Measurements from ENCODE around the gene EFCC1.

EFCC1 gene

GRCh38 chr3:129001101-129001805 lies at the start of gene EFCC1:
Gene EFCC1 (plus strand): TSS chr3:129001304. CDS start chr3:129001629, 325 bp downstream.
- DNase-seq (ENCODE audit: low read depth in 2 of 2) = no peak

- no peak for DNase-seq (ENCODE audit: low read depth in 2 of 2)
Observed at GRCh38 chr3:128956440-128956839, 44.7 kb upstream of the EFCC1 start.

- DNase-seq (ENCODE audit: low read depth in 2 of 2) = no peak
Observed at GRCh38 chr3:128965280-128965679, 35.8 kb upstream of the EFCC1 start.

GRCh38 chr3:128965818-128966217 lies 35.3 kb upstream of the EFCC1 start:
- DNase-seq (ENCODE audit: low read depth in 2 of 2) = no peak

- DNase-seq (ENCODE audit: low read depth in 2 of 2) = no peak
Observed at GRCh38 chr3:128967748-128968355, 33.3 kb upstream of the EFCC1 start.

GRCh38 chr3:128969993-128970739 lies 30.9 kb upstream of the EFCC1 start:
- peak; percentile 30 to 35 for DNase-seq (ENCODE audit: low read depth in 2 of 2)

- no peak for DNase-seq (ENCODE audit: low read depth in 2 of 2)
Observed at GRCh38 chr3:128970740-128971047, 30.4 kb upstream of the EFCC1 start.

GRCh38 chr3:128971421-128972100 lies 29.5 kb upstream of the EFCC1 start:
- no peak for DNase-seq (ENCODE audit: low read depth in 2 of 2)

GRCh38 chr3:128973988-128974564 lies 27.0 kb upstream of the EFCC1 start:
- no peak for DNase-seq (ENCODE audit: low read depth in 2 of 2)

- DNase-seq (ENCODE audit: low read depth in 2 of 2) = no peak
Observed at GRCh38 chr3:128975276-128975675, 25.8 kb upstream of the EFCC1 start.

GRCh38 chr3:128983293-128984069 lies 17.6 kb upstream of the EFCC1 start:
- DNase-seq (ENCODE audit: low read depth in 2 of 2) = no peak

GRCh38 chr3:128984596-128984995 lies 16.5 kb upstream of the EFCC1 start:
- no peak for DNase-seq (ENCODE audit: low read depth in 2 of 2)

- DNase-seq (ENCODE audit: low read depth in 2 of 2) = no peak
Observed at GRCh38 chr3:128987302-128988100, 13.6 kb upstream of the EFCC1 start.

GRCh38 chr3:128988286-128988685 lies 12.8 kb upstream of the EFCC1 start:
- DNase-seq (ENCODE audit: low read depth in 2 of 2) = no peak

GRCh38 chr3:128991355-128991895 lies 9.7 kb upstream of the EFCC1 start:
- no peak for DNase-seq (ENCODE audit: low read depth in 2 of 2)

GRCh38 chr3:128992926-128993460 lies 8.1 kb upstream of the EFCC1 start:
- no peak for DNase-seq (ENCODE audit: low read depth in 2 of 2)

GRCh38 chr3:128993461-128994172 lies 7.5 kb upstream of the EFCC1 start, which contains the start of gene CFAP92:
Gene CFAP92 (minus strand): TSS chr3:128994076. CDS start chr3:128993304, 772 bp downstream.
- peak; percentile 87 for DNase-seq (ENCODE audit: low read depth in 2 of 2)

GRCh38 chr3:128994173-128994512 lies 7.0 kb upstream of the EFCC1 start:
- DNase-seq (ENCODE audit: low read depth in 2 of 2) = no peak

Measured in stimulated activated CD8-positive, alpha-beta memory T cell treated with anti-CD3 and anti-CD28 coated beads, Interleukin-2, amount 100 ng/mL, for 1 hour (primary cell).